Heart right ventricle (tissue), 16 donors: ENCODE measurements around the gene SPOCD1. TPM values are rescaled to one million over a fixed set of nuclear protein-coding genes. Genes with fewer than 3 reads are reported as not detected.
A peak's percentile ranks its signal among the peaks of the same experiment; 100 is the strongest.

Source experiments
- ATAC-seq, 8 donors: fragments of 200-7000 bp; cut with Tn5 transposase; one replicate each; pipeline ENCODE4 v1.9.1; 2020; ENCODE audit warnings: mild to moderate bottlenecking in 8 of 8, moderate library complexity in 8 of 8, moderate number of reproducible peaks in 1 of 8
- DNase-seq, 2 donors: peaks; one replicate each; pipeline ENCODE4 v3.0.0-alpha.2; 2020
- H3K27ac ChIP-seq, 10 donors: fragments of 200-600 bp; sonication (generic) in 2 of 10; one replicate each; pipeline versions ENCODE4 v1.5.0 to v1.8.0; 2020 to 2022; ENCODE audit warnings: mild to moderate bottlenecking in 3 of 10
- H3K27me3 ChIP-seq, 7 donors: fragments of 200-600 bp; one replicate each; pipeline ENCODE4 v1.8.0; 2021 to 2022; ENCODE audit warnings: mild to moderate bottlenecking in 2 of 7
- H3K36me3 ChIP-seq, 9 donors: fragments of 200-600 bp; sonication (generic) in 1 of 9; one replicate each; pipeline versions ENCODE4 v1.5.0 to v1.8.0; 2020 to 2022; ENCODE audit warnings: mild to moderate bottlenecking in 2 of 9
- H3K4me1 ChIP-seq, 9 donors: fragments of 200-600 bp; sonication (generic) in 1 of 9; one replicate each; pipeline versions ENCODE4 v1.5.0 to v1.8.0; 2020 to 2022; ENCODE audit warnings: mild to moderate bottlenecking in 4 of 9
- H3K4me3 ChIP-seq, 10 donors: fragments of 200-600 bp; sonication (generic) in 2 of 10; one replicate each; pipeline versions ENCODE4 v1.5.0 to v1.8.0; 2020 to 2022; ENCODE audit warnings: mild to moderate bottlenecking in 7 of 10, moderate library complexity in 2 of 10
- H3K9me3 ChIP-seq, 11 donors: fragments of 200-600 bp in 10 of 11; sonication (generic) in 2 of 11; one replicate each; pipeline versions ENCODE4 v1.5.0 to v1.8.0; 2013 to 2022; ENCODE audit warnings: mild to moderate bottlenecking in 2 of 11, control low read depth in 1 of 11, moderate library complexity in 1 of 11
- CTCF ChIP-seq, 9 donors: fragments of 200-600 bp; sonication (generic) in 2 of 9; IDR thresholded peaks; one replicate each; pipeline versions ENCODE4 v1.5.0 to v1.8.0; 2021 to 2022; ENCODE audit warnings: antibody characterized with exemption in 9 of 9, mild to moderate bottlenecking in 5 of 9, moderate library complexity in 1 of 9
- WGBS, 2 donors: extraction: QIAGEN DNeasy Blood & Tissue Kit; methylation state at CpG; one replicate each; pipeline ENCODE4 v1.1.7; 2013; ENCODE audit warnings: inconsistent platforms in 1 of 2; 5-methylcytosine and 5-hydroxymethylcytosine counted together
- intact Hi-C, 10 donors: fragments of 100-400 bp; cut with DNase I; formaldehyde crosslinking; loops; one replicate each; pipeline versions ENCODE4 v1.11.1 to v1.14.2; 2022
- polyA plus RNA-seq, 2 donors: library from polyadenylated mRNA; stranded (reverse); fragments of 200-250 nt; gene quantifications; one replicate each; pipeline ENCODE4 v1.2.3, GENCODE V29; 2013
- total RNA-seq, 10 donors: library from RNA; stranded (reverse); fragmentation: NEBNext Ultra II Directional in 3 of 10; extraction: Animal tissue kit (Norgen Biotek cat#: 25700) in 3 of 10; gene quantifications; one replicate each; pipeline versions ENCODE4 v1.2.1 to v1.2.4, GENCODE V29; 2021 to 2023
- donor health status: Arrhythmogenic right ventricular cardiomyopathy.
- donor health status: ischemic (EF 13 %, LVEDD 7.1; RV severe dilation, severe dysfunction).
- donor health status: healthy with polysubstance abuse.
- donor health status: DM: no; HTN: yes; CAD: no.
- donor health status: DM: no; HTN: no; CAD: no.
- donor health status: ischemic (EF 25% LVEDD 6.9; RV normal size, moderate dysfunction).
- donor health status: ischemic (EF 25% LVEDD 5.7; RV mildly dilated, moderate dysfunction).
- donor health status: healthy.
- donor health status: DM: yes; HTN: yes; CAD: no.
- donor health status: Ischemic cardiomyopathy.
- donor health status: ischemic (EF 35%, LVEDD 5.7; RV mildly dilated, moderate dysfunction).
- donor health status: nonischemic (EF 11% LVEDD 7.7; RV severe dilation, severe dysfunction).
- donor health status: DM: yes; HTN: yes; CAD: no.
- donor health status: PGD.
- donor health status: ischemic (EF 29% LVEDD 5.4; RV normal size, mild dysfunction).
- donor health status: nonischemic (EF 23%, LVEDD 6.1; RV moderate dilation, normal function).

The SPOCD1 gene
- total and polyA plus RNA-seq, 12 donors, result 0.12 to 1.2 (median 0.41) TPM; not detected in 8

- H3K4me3 ChIP-seq, result no peak overlapping the region
- intact Hi-C loops, result no loop called here
- 84% methylated on average over 10 of the region's 10 CpGs for WGBS, 2 donors
These were observed 14.2 kb upstream of the SPOCD1 start for GRCh38 chr1:31830065-31830464.

GRCh38 chr1:31828926-31829690 is 13.3 kb upstream of the SPOCD1 start:
- no peak for TF ChIP-seq CTCF (IDR thresholded peaks at IDR 0.05)
- no peaks in the 10 kb centered on the region for H3K9me3 ChIP-seq
- DNase-seq (no peak), ATAC-seq (peak in 1 of 8 donors; percentile 14)
- 87 to 88% methylated on average over 15 of the region's 15 CpGs for WGBS, 2 donors
- no peaks in the 10 kb centered on the region for H3K36me3 ChIP-seq
- H3K27me3 ChIP-seq, result peaks cover 0 to 10% (median 0%) of the 10 kb centered on the region in 7 donors
- intact Hi-C loops, result no loop called here
- no peak overlapping the region for H3K4me3 ChIP-seq
- no peak overlapping the region for H3K27ac ChIP-seq
- H3K4me1 ChIP-seq, result peaks cover 0 to 24% (median 0%) of the 10 kb centered on the region in 9 donors

More at GRCh38 chr1:31830065-31830464, 14.2 kb upstream of the SPOCD1 start:
- Histone ChIP-seq H3K9me3 (no peaks in the 10 kb centered on the region), H3K27me3 (peaks cover 0 to 10% (median 0%) of the 10 kb centered on the region in 7 donors), H3K27ac (no peak overlapping the region), H3K4me1 (peaks cover 0 to 24% (median 0%) of the 10 kb centered on the region in 9 donors), H3K36me3 (no peaks in the 10 kb centered on the region)
- ATAC-seq (no peak), DNase-seq (no peak)
- no peak for TF ChIP-seq CTCF (IDR thresholded peaks at IDR 0.05)

GRCh38 chr1:31828341-31828740 is 12.5 kb upstream of the SPOCD1 start:
- H3K4me3 ChIP-seq, result no peak overlapping the region
- WGBS, 2 donors, result 68% methylated on average over 8 of the region's 8 CpGs
- intact Hi-C loops, result no loop called here
- H3K36me3 ChIP-seq, result no peaks in the 10 kb centered on the region
- no peaks in the 10 kb centered on the region for H3K9me3 ChIP-seq
- TF ChIP-seq CTCF (IDR thresholded peaks at IDR 0.05), result no peak
- peak overlapping the region in 1 of 10 donors; percentile 75 for H3K27ac ChIP-seq
- ATAC-seq (no peak), DNase-seq (no peak)
- peaks cover 0 to 24% (median 0%) of the 10 kb centered on the region in 9 donors for H3K4me1 ChIP-seq
- H3K27me3 ChIP-seq, result peaks cover 0 to 10% (median 0%) of the 10 kb centered on the region in 7 donors

GRCh38 chr1:31823780-31824179 is 8.0 kb upstream of the SPOCD1 start:
- Histone ChIP-seq H3K9me3 (no peaks in the 10 kb centered on the region), H3K27ac (no peak overlapping the region), H3K4me1 (peaks cover 0 to 24% (median 0%) of the 10 kb centered on the region in 9 donors), H3K27me3 (no peaks in the 10 kb centered on the region), H3K36me3 (no peaks in the 10 kb centered on the region), H3K4me3 (no peak overlapping the region)
- intact Hi-C loops, result no loop called here
- ATAC-seq, result no peak
- no peak for DNase-seq
- no peak for TF ChIP-seq CTCF (IDR thresholded peaks at IDR 0.05)
- WGBS, 2 donors, result 97% methylated on average over 4 of the region's 4 CpGs
